Activated CD4-positive, alpha-beta memory T cell treated with anti-CD3 and anti-CD28 coated beads for 36 hours (primary cell): ENCODE results near the gene FOXN4. TPM values are rescaled to one million over a fixed set of nuclear protein-coding genes. Genes with fewer than 3 reads are reported as not detected.
"Not testable (repeated sequence)": the region's sequence is repeated elsewhere in the genome, so short reads cannot be mapped to it uniquely, and the experiment has no call there.

Experiments used
- CTCF ChIA-PET: fragments of 350-600 bp; sonication (Branson Sonifier 250); formaldehyde crosslinking; loops from one replicate; lab custom pipeline; 2021; ENCODE audit warnings: antibody characterized with exemption, inconsistent platforms; lab: Charles Lee
- POLR2A ChIA-PET: fragments of 350-600 bp; sonication (Branson Sonifier 250); formaldehyde crosslinking; loops from one replicate; lab custom pipeline; 2021; ENCODE audit warnings: antibody characterized with exemption; lab: Charles Lee
- DNase-seq: peaks from one replicate; pipeline ENCODE4 v3.0.0-alpha.2; 2020
- H3K27ac Mint-ChIP-seq: one replicate; pipeline ENCODE4 v1.8.0; 2021; ENCODE audit warnings: mixed read lengths
- H3K27me3 Mint-ChIP-seq: one replicate; pipeline ENCODE4 v1.8.0; 2021; ENCODE audit warnings: mixed read lengths
- H3K36me3 Mint-ChIP-seq: one replicate; pipeline ENCODE4 v1.8.0; 2021; ENCODE audit warnings: mixed read lengths
- H3K4me1 Mint-ChIP-seq: one replicate; pipeline ENCODE4 v1.8.0; 2021; ENCODE audit warnings: low read depth, mixed read lengths
- H3K4me3 Mint-ChIP-seq: one replicate; pipeline ENCODE4 v1.8.0; 2021; ENCODE audit warnings: mild to moderate bottlenecking, mixed read lengths
- H3K9me3 Mint-ChIP-seq: one replicate; pipeline ENCODE4 v1.8.0; 2021; ENCODE audit warnings: mixed read lengths
- intact Hi-C: fragments of 100-400 bp; cut with micrococcal nuclease; formaldehyde crosslinking; loops from one replicate; pipeline ENCODE4 v1.15.1; 2023
- total RNA-seq, 2 experiments: library from RNA; stranded (reverse); gene quantifications; one replicate each; pipeline ENCODE4 v1.2.3, GENCODE V29; 2021

Gene FOXN4
- total RNA-seq, 2 experiments from 2014 or later, result not detected

- H3K27ac Mint-ChIP-seq, result no peak overlapping the region
- DNase-seq, result no peak
- no peaks in the 10 kb centered on the region for H3K36me3 Mint-ChIP-seq
- intact Hi-C loops, result no loop called here
- H3K27me3 Mint-ChIP-seq, result peaks cover 2% of the 10 kb centered on the region
- POLR2A ChIA-PET, result no interaction called here
- CTCF ChIA-PET, result interaction anchor here (1.8 kb wide), 1 partner anchor 62 kb away, joined by 4 read pairs; no protein-coding TSS in a partner anchor
- H3K4me1 Mint-ChIP-seq, result no peaks in the 10 kb centered on the region
- H3K4me3 Mint-ChIP-seq, result no peak overlapping the region
- no peaks in the 10 kb centered on the region for H3K9me3 Mint-ChIP-seq
Observed at GRCh38 chr12:109331301-109331952, 22.3 kb upstream of the FOXN4 start.

- H3K27me3 Mint-ChIP-seq, result peaks cover 4% of the 10 kb centered on the region
- H3K27ac Mint-ChIP-seq, result no peak overlapping the region
- H3K9me3 Mint-ChIP-seq, result no peaks in the 10 kb centered on the region
- H3K4me3 Mint-ChIP-seq, result no peak overlapping the region
- DNase-seq, result no peak
- CTCF ChIA-PET, result interaction anchor here (1.8 kb wide), 1 partner anchor 63 kb away, joined by 4 read pairs; no protein-coding TSS in a partner anchor
- intact Hi-C loops, result no loop called here
- H3K4me1 Mint-ChIP-seq, result no peaks in the 10 kb centered on the region
- H3K36me3 Mint-ChIP-seq, result no peaks in the 10 kb centered on the region
- POLR2A ChIA-PET, result no interaction called here
Observed at GRCh38 chr12:109330282-109331230, 21.5 kb upstream of the FOXN4 start.

GRCh38 chr12:109329686-109330085 lies 20.6 kb upstream of the FOXN4 start:
- ChIA-PET POLR2A (no interaction called here), CTCF (no interaction called here)
- Mint-ChIP-seq H3K9me3 (no peaks in the 10 kb centered on the region), H3K36me3 (no peaks in the 10 kb centered on the region), H3K4me1 (no peaks in the 10 kb centered on the region), H3K27ac (no peak overlapping the region), H3K4me3 (no peak overlapping the region), H3K27me3 (peaks cover 4% of the 10 kb centered on the region)
- no peak for DNase-seq
- intact Hi-C loops, result no loop called here

GRCh38 chr12:109329003-109329402 lies 19.9 kb upstream of the FOXN4 start:
- ChIA-PET POLR2A (no interaction called here), CTCF (interaction anchor here (0.7 kb wide), 1 partner anchor 989 kb away, joined by 3 read pairs; no protein-coding TSS in a partner anchor)
- intact Hi-C loops, result no loop called here
- H3K4me1 Mint-ChIP-seq, result no peaks in the 10 kb centered on the region
- DNase-seq, result no peak
- H3K9me3 Mint-ChIP-seq, result no peaks in the 10 kb centered on the region
- H3K36me3 Mint-ChIP-seq, result no peaks in the 10 kb centered on the region
- H3K27ac Mint-ChIP-seq, result no peak overlapping the region
- H3K4me3 Mint-ChIP-seq, result no peak overlapping the region
- H3K27me3 Mint-ChIP-seq, result peaks cover 4% of the 10 kb centered on the region

- H3K27ac Mint-ChIP-seq, POLR2A ChIA-PET, CTCF ChIA-PET, H3K4me1 Mint-ChIP-seq, H3K4me3 Mint-ChIP-seq, intact Hi-C loops, H3K36me3 Mint-ChIP-seq, DNase-seq, H3K9me3 Mint-ChIP-seq: not testable (repeated sequence)
- peaks cover 24% of the 10 kb centered on the region for H3K27me3 Mint-ChIP-seq
Observed at GRCh38 chr12:109321294-109321693, 12.2 kb upstream of the FOXN4 start.

GRCh38 chr12:109310247-109311125 lies 1.4 kb upstream of the FOXN4 start:
- Mint-ChIP-seq H3K9me3 (no peaks in the 10 kb centered on the region), H3K27me3 (peaks cover 59% of the 10 kb centered on the region), H3K36me3 (no peaks in the 10 kb centered on the region), H3K4me1 (peaks cover 10% of the 10 kb centered on the region), H3K4me3 (peak overlapping the region; percentile 57), H3K27ac (no peak overlapping the region)
- CTCF ChIA-PET, result no interaction called here
- DNase-seq, result peak; percentile 25
- POLR2A ChIA-PET, result no interaction called here
- intact Hi-C loops, result no loop called here

GRCh38 chr12:109309381-109310246 lies 530 bp upstream of the FOXN4 start:
- no peak for DNase-seq
- no peaks in the 10 kb centered on the region for H3K9me3 Mint-ChIP-seq
- H3K36me3 Mint-ChIP-seq, result no peaks in the 10 kb centered on the region
- intact Hi-C loops, result no loop called here
- ChIA-PET POLR2A (no interaction called here), CTCF (no interaction called here)
- H3K27me3 Mint-ChIP-seq, result peaks cover 56% of the 10 kb centered on the region
- no peak overlapping the region for H3K27ac Mint-ChIP-seq
- H3K4me3 Mint-ChIP-seq, result peak overlapping the region; percentile 69
- H3K4me1 Mint-ChIP-seq, result peaks cover 10% of the 10 kb centered on the region

GRCh38 chr12:109307051-109307450 lies 2.0 kb downstream of the FOXN4 start:
- peaks cover 53% of the 10 kb centered on the region for H3K27me3 Mint-ChIP-seq
- H3K4me3 Mint-ChIP-seq, result no peak overlapping the region
- peaks cover 10% of the 10 kb centered on the region for H3K4me1 Mint-ChIP-seq
- no peaks in the 10 kb centered on the region for H3K36me3 Mint-ChIP-seq
- intact Hi-C loops, result no loop called here
- POLR2A ChIA-PET, result no interaction called here
- H3K9me3 Mint-ChIP-seq, result no peaks in the 10 kb centered on the region
- CTCF ChIA-PET, result no interaction called here
- H3K27ac Mint-ChIP-seq, result no peak overlapping the region
- DNase-seq, result no peak

GRCh38 chr12:109305547-109305946 lies 3.5 kb downstream of the FOXN4 start:
- intact Hi-C loops, result no loop called here
- no peak overlapping the region for H3K4me3 Mint-ChIP-seq
- no peaks in the 10 kb centered on the region for H3K36me3 Mint-ChIP-seq
- no peak for DNase-seq
- H3K27ac Mint-ChIP-seq, result no peak overlapping the region
- H3K9me3 Mint-ChIP-seq, result no peaks in the 10 kb centered on the region
- POLR2A ChIA-PET, result interaction anchor here (0.6 kb wide), 1 partner anchor 12 kb away, joined by 3 read pairs; no protein-coding TSS in a partner anchor
- CTCF ChIA-PET, result no interaction called here
- H3K27me3 Mint-ChIP-seq, result peaks cover 47% of the 10 kb centered on the region
- H3K4me1 Mint-ChIP-seq, result peaks cover 6% of the 10 kb centered on the region

GRCh38 chr12:109304485-109304884 lies 4.6 kb downstream of the FOXN4 start:
- POLR2A ChIA-PET, result no interaction called here
- Mint-ChIP-seq H3K36me3 (no peaks in the 10 kb centered on the region), H3K4me1 (peaks cover 3% of the 10 kb centered on the region), H3K4me3 (no peak overlapping the region), H3K27me3 (peaks cover 42% of the 10 kb centered on the region), H3K27ac (no peak overlapping the region), H3K9me3 (no peaks in the 10 kb centered on the region)
- DNase-seq, result no peak
- intact Hi-C loops, result no loop called here
- CTCF ChIA-PET, result no interaction called here

GRCh38 chr12:109302770-109303169 lies 6.3 kb downstream of the FOXN4 start:
- DNase-seq, result no peak
- H3K27me3 Mint-ChIP-seq, result peaks cover 30% of the 10 kb centered on the region
- no peak overlapping the region for H3K27ac Mint-ChIP-seq
- ChIA-PET POLR2A (no interaction called here), CTCF (no interaction called here)
- no peaks in the 10 kb centered on the region for H3K36me3 Mint-ChIP-seq
- no peaks in the 10 kb centered on the region for H3K4me1 Mint-ChIP-seq
- H3K4me3 Mint-ChIP-seq, result no peak overlapping the region
- no peaks in the 10 kb centered on the region for H3K9me3 Mint-ChIP-seq
- intact Hi-C loops, result no loop called here
